PC-3 (cell line): Measurements from ENCODE around the gene ABCA12.

Experiments
- EZH2 ChIP-seq: fragments of 300-600 bp; sonication (generic); IDR thresholded peaks from one replicate; pipeline ENCODE4 v1.6.1; 2017; ENCODE audit warnings: antibody characterized with exemption, mild to moderate bottlenecking, low read length; ENCODE audit not compliant: unreplicated experiment
- TF ChIP-seq, protein P1 (sequence below): fragments of 300-600 bp; sonication (generic); conservative IDR thresholded peaks from 2 replicates; pipeline ENCODE4 v1.5.1; 2017; ENCODE audit warnings: antibody characterized with exemption, low read depth, mild to moderate bottlenecking, low read length

DNA sequence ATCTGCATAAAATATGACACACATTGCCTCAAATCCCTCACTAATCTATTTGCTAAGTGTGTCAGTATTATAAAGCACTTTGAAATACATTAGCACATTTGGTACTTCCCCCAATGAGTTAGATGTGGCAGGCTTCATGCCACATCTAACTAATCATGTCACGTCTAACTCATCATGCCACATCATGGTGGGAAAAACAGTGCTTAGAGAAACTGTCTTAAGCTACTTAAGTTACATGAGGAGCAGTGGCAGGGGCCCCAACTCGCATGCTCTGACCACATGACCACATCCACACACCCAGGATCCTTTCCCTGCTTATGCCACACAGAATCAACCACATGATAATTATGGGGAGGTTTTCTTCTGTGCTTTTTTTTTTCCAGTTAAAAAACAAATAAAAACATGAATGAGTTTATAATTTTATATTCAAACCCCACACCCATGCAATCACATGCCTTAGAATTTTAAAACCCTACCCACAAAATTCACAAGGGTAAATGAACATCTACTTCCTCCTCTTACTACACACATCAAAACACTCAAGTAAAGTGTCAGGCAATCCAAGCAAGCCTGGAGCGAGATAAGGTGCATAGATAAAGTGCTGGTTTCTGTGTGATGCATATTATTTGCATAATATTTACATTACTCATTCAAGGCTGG, 1.6 kb downstream of the ABCA12 start:
- TF ChIP-seq, protein P1, sequence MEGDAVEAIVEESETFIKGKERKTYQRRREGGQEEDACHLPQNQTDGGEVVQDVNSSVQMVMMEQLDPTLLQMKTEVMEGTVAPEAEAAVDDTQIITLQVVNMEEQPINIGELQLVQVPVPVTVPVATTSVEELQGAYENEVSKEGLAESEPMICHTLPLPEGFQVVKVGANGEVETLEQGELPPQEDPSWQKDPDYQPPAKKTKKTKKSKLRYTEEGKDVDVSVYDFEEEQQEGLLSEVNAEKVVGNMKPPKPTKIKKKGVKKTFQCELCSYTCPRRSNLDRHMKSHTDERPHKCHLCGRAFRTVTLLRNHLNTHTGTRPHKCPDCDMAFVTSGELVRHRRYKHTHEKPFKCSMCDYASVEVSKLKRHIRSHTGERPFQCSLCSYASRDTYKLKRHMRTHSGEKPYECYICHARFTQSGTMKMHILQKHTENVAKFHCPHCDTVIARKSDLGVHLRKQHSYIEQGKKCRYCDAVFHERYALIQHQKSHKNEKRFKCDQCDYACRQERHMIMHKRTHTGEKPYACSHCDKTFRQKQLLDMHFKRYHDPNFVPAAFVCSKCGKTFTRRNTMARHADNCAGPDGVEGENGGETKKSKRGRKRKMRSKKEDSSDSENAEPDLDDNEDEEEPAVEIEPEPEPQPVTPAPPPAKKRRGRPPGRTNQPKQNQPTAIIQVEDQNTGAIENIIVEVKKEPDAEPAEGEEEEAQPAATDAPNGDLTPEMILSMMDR, result no peak
- TF ChIP-seq EZH2, result no peak
